SU-DHL-6 (cell line): ENCODE data around the gene RTP2.

ENCODE experiments used
- H2AFZ ChIP-seq: fragments of 200-600 bp; sonication (generic); 2 replicates; pipeline ENCODE4 v1.6.1; 2014; ENCODE audit warnings: low read depth, mild to moderate bottlenecking, moderate library complexity, mixed read lengths, antibody characterized with exemption, low read length; ENCODE audit not compliant: severe bottlenecking
- H3F3A ChIP-seq: fragments of 200-600 bp; shearing (Covaris generic); 2 replicates; pipeline ENCODE4 v1.6.0; 2016; ENCODE audit warnings: antibody characterized with exemption, mild to moderate bottlenecking; ENCODE audit not compliant: insufficient read depth
- H3K27ac ChIP-seq: fragments of 200-600 bp; sonication (generic); 2 replicates; pipeline ENCODE4 v1.5.1; 2016; ENCODE audit warnings: low read depth, mild to moderate bottlenecking, low read length, moderate library complexity, mixed read lengths
- H3K27me3 ChIP-seq: fragments of 200-600 bp; sonication (generic), shearing (Covaris generic); 2 replicates; pipeline ENCODE4 v1.6.0; 2014; ENCODE audit warnings: mild to moderate bottlenecking, low read length
- H3K36me3 ChIP-seq: fragments of 200-600 bp; sonication (generic); 2 replicates; pipeline ENCODE4 v1.6.1; 2014; ENCODE audit warnings: mild to moderate bottlenecking, low read length, mixed read lengths
- H3K4me2 ChIP-seq: fragments of 300-600, 200-600 bp; shearing (Covaris generic), sonication (generic); 2 replicates; pipeline ENCODE4 v1.6.0; 2014; ENCODE audit warnings: low read length, low read depth, mild to moderate bottlenecking; ENCODE audit not compliant: poor library complexity, severe bottlenecking
- H3K4me3 ChIP-seq: fragments of 200-600 bp; sonication (generic); 2 replicates; pipeline ENCODE4 v1.5.1; 2014; ENCODE audit warnings: antibody characterized with exemption, low read length, mild to moderate bottlenecking, mixed read lengths; ENCODE audit not compliant: insufficient read depth, poor library complexity, severe bottlenecking
- H3K79me2 ChIP-seq: fragments of 200-600 bp; sonication (generic); 2 replicates; pipeline ENCODE4 v1.6.1; 2014; ENCODE audit warnings: mild to moderate bottlenecking, low read length, moderate library complexity; ENCODE audit not compliant: insufficient read depth
- H3K9ac ChIP-seq: fragments of 200-600 bp; sonication (generic); 2 replicates; pipeline ENCODE4 v1.7.0; 2014; ENCODE audit warnings: mild to moderate bottlenecking, low read length
- H3K9me2 ChIP-seq: fragments of 200-600 bp; sonication (generic); replicated peaks from 2 replicates; pipeline ENCODE4 v1.6.1; 2014; ENCODE audit warnings: low read length; ENCODE audit not compliant: insufficient read depth
- H3K9me3 ChIP-seq: fragments of 200-600 bp; sonication (generic); 2 replicates; pipeline ENCODE4 v1.6.1; 2014; ENCODE audit warnings: low read length, mixed read lengths; ENCODE audit not compliant: insufficient read depth
- H4K20me1 ChIP-seq: fragments of 200-600 bp; sonication (generic); 2 replicates; pipeline ENCODE4 v1.6.1; 2014; ENCODE audit warnings: low read depth, mild to moderate bottlenecking, antibody characterized with exemption, low read length, moderate library complexity, mixed read lengths
- CTCF ChIP-seq: fragments of 200-600 bp; sonication (generic); IDR thresholded peaks from one replicate; pipeline ENCODE4 v1.5.1; 2017; ENCODE audit warnings: antibody characterized with exemption, mild to moderate bottlenecking, low read length, moderate library complexity; ENCODE audit not compliant: insufficient read depth, poor library complexity, severe bottlenecking
- EZH2phosphoT487 ChIP-seq: fragments of 200-600 bp; sonication (generic), shearing (Covaris generic); conservative IDR thresholded peaks from 2 replicates; pipeline ENCODE4 v1.6.1; 2018; ENCODE audit warnings: mild to moderate bottlenecking, antibody characterized with exemption, low read length, moderate library complexity, mixed read lengths

RTP2 gene

GRCh38 chr3:187679638-187680396 is 22.5 kb downstream of the RTP2 start:
- Histone ChIP-seq H3K9me2 (no peaks in the 10 kb centered on the region), H3K27ac (no peak overlapping the region), H4K20me1 (no peaks in the 10 kb centered on the region), H3K79me2 (no peaks in the 10 kb centered on the region), H3K9ac (no peak overlapping the region), H3K27me3 (no peaks in the 10 kb centered on the region), H3K4me3 (no peak overlapping the region), H3K36me3 (no peaks in the 10 kb centered on the region), H3K4me2 (no peak overlapping the region), H2AFZ (no peak overlapping the region), H3K9me3 (no peaks in the 10 kb centered on the region), H3F3A (no peaks in the 10 kb centered on the region)
- TF ChIP-seq EZH2phosphoT487 (no peak), CTCF (peak; percentile 70)

- Histone ChIP-seq H3K36me3 (no peaks in the 10 kb centered on the region), H3K27me3 (no peaks in the 10 kb centered on the region), H3K4me3 (no peak overlapping the region), H3K9ac (no peak overlapping the region), H3F3A (no peaks in the 10 kb centered on the region), H3K9me3 (no peaks in the 10 kb centered on the region), H3K9me2 (no peaks in the 10 kb centered on the region), H2AFZ (no peak overlapping the region), H3K27ac (no peak overlapping the region), H3K4me2 (no peak overlapping the region), H3K79me2 (no peaks in the 10 kb centered on the region), H4K20me1 (no peaks in the 10 kb centered on the region)
- TF ChIP-seq CTCF (peak; percentile 55), EZH2phosphoT487 (no peak)
Observed at GRCh38 chr3:187678726-187679268, 23.6 kb downstream of the RTP2 start.

- Histone ChIP-seq H3K79me2 (no peaks in the 10 kb centered on the region), H3K9me3 (no peaks in the 10 kb centered on the region), H3K27me3 (no peaks in the 10 kb centered on the region), H2AFZ (no peak overlapping the region), H3K4me3 (no peak overlapping the region), H3K36me3 (no peaks in the 10 kb centered on the region), H3K4me2 (no peak overlapping the region), H3K9ac (no peak overlapping the region), H4K20me1 (no peaks in the 10 kb centered on the region), H3K27ac (no peak overlapping the region), H3F3A (no peaks in the 10 kb centered on the region), H3K9me2 (no peaks in the 10 kb centered on the region)
- TF ChIP-seq EZH2phosphoT487 (no peak), CTCF (no peak)
Observed at GRCh38 chr3:187677604-187678003, 24.8 kb downstream of the RTP2 start.
